ENCODE data around the gene PPM1B.
"Not testable (repeated sequence)": the region's sequence is repeated elsewhere in the genome, so short reads cannot be mapped to it uniquely, and the experiment has no call there.

PPM1B gene

GRCh38 chr2:44164617-44165016, 4.1 kb upstream of the PPM1B start:
- DNase-seq: no peak

- DNase-seq: no peak
These were observed 2.6 kb upstream of the PPM1B start for GRCh38 chr2:44166096-44166495.

- DNase-seq: no peak
These were observed 1.3 kb upstream of the PPM1B start for GRCh38 chr2:44167311-44167907.

GRCh38 chr2:44167908-44168680, 581 bp upstream of the PPM1B start:
- peak; percentile 100 for DNase-seq

- peak; percentile 64 for DNase-seq
These were observed 652 bp downstream of the PPM1B start for GRCh38 chr2:44169155-44169898.

GRCh38 chr2:44170311-44170717, 1.6 kb downstream of the PPM1B start:
- DNase-seq: no peak

GRCh38 chr2:44171018-44171417, 2.3 kb downstream of the PPM1B start:
- DNase-seq: peak; percentile 5

GRCh38 chr2:44171442-44171841, 2.8 kb downstream of the PPM1B start:
- DNase-seq: not testable (repeated sequence)

- DNase-seq: no peak
These were observed 3.9 kb downstream of the PPM1B start for GRCh38 chr2:44172576-44172975.

GRCh38 chr2:44178950-44179349, 10.3 kb downstream of the PPM1B start:
- DNase-seq: no peak

GRCh38 chr2:44181648-44182047, 13.0 kb downstream of the PPM1B start:
- no peak for DNase-seq

- DNase-seq: no peak
These were observed 15.4 kb downstream of the PPM1B start for GRCh38 chr2:44184106-44184505.

- no peak for DNase-seq
These were observed 18.1 kb downstream of the PPM1B start for GRCh38 chr2:44186810-44187209.

- no peak for DNase-seq
These were observed 18.6 kb downstream of the PPM1B start for GRCh38 chr2:44187251-44187650.

- DNase-seq: no peak
These were observed 20.0 kb downstream of the PPM1B start for GRCh38 chr2:44188696-44189095.

- no peak for DNase-seq
These were observed 20.4 kb downstream of the PPM1B start for GRCh38 chr2:44189104-44189503.

- no peak for DNase-seq
These were observed 21.9 kb downstream of the PPM1B start for GRCh38 chr2:44190526-44190925.

- peak; percentile 41 for DNase-seq
These were observed 23.1 kb downstream of the PPM1B start for GRCh38 chr2:44191739-44192138.

GRCh38 chr2:44192646-44193045, 24.0 kb downstream of the PPM1B start:
- DNase-seq: no peak

- no peak for DNase-seq
These were observed 27.0 kb downstream of the PPM1B start for GRCh38 chr2:44195714-44196113.

GRCh38 chr2:44197816-44198215, 29.1 kb downstream of the PPM1B start:
- DNase-seq: no peak

GRCh38 chr2:44200011-44200410, 31.3 kb downstream of the PPM1B start:
- DNase-seq: no peak

- DNase-seq: no peak
These were observed 32.1 kb downstream of the PPM1B start for GRCh38 chr2:44200759-44201158.

GRCh38 chr2:44201648-44202165, 33.0 kb downstream of the PPM1B start:
- DNase-seq: no peak

All from activated CD4-positive, alpha-beta T cell treated with anti-CD3 and anti-CD28 coated beads, Interleukin-10, Interleukin-2, amounts not matched to agents 100 ng/mL and 50 ng/mL, durations not matched to agents 16 hours and 8 hours (primary cell).